NCI-H1048 (cell line): ENCODE measurements around the gene EXOSC9.

ENCODE experiments used
- DNase-seq: peaks from one replicate; lab custom pipeline; 2025; lab: John Stamatoyannopoulos, UW

The EXOSC9 gene

GRCh38 chr4:121824171-121824527, 23.0 kb downstream of the EXOSC9 start:
- no peak for DNase-seq

GRCh38 chr4:121824950-121825349, 23.8 kb downstream of the EXOSC9 start:
- DNase-seq, result no peak

GRCh38 chr4:121827853-121828252, 26.7 kb downstream of the EXOSC9 start:
- DNase-seq, result no peak

GRCh38 chr4:121829511-121829910, 28.4 kb downstream of the EXOSC9 start:
- DNase-seq, result no peak

DNA sequence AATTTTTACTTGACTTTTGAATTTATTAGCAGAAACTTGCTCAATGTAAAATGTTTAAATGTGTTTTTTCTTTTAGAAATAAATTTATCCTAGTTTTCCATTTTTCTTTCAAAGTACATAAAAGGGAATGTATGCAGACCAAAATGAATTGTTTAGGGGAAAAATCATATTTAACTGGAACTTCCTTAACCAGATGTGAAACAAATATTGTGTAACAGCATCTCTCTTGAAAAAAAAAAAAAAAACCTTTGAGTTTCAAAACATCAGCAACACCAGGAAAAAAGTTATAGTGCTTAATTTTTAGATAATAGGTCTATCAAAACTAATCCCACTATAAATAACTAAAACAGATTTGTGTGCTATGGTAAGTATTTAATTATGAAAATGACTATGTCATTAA, 37.0 kb downstream of the EXOSC9 start:
- DNase-seq, result no peak

- no peak for DNase-seq
Observed at GRCh38 chr4:121842862-121843261, 41.7 kb downstream of the EXOSC9 start.

GRCh38 chr4:121846662-121847061, 45.5 kb downstream of the EXOSC9 start:
- no peak for DNase-seq

GRCh38 chr4:121851354-121851753, 50.2 kb downstream of the EXOSC9 start:
- DNase-seq, result no peak

- no peak for DNase-seq
Observed at GRCh38 chr4:121860121-121860520, 59.0 kb downstream of the EXOSC9 start.

DNA sequence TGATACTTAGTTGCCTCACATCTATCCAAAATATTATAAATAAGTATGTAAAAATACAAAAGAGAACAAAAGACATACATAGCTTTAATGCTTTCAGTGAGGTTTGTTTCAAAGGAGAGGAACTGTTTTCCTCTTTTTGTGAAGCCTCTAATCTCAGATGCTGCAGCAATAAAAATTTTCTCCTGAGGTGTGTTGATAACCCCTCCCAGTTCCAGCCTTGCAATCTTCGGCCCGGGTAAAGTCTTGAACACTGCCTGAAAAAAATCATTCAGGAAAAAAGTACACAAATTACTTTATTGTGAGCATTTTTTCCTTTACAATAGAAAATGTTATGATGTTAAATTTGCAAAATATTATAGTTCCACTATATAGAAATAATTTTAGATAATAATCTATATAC, 60.3 kb downstream of the EXOSC9 start:
- DNase-seq, result no peak

DNA sequence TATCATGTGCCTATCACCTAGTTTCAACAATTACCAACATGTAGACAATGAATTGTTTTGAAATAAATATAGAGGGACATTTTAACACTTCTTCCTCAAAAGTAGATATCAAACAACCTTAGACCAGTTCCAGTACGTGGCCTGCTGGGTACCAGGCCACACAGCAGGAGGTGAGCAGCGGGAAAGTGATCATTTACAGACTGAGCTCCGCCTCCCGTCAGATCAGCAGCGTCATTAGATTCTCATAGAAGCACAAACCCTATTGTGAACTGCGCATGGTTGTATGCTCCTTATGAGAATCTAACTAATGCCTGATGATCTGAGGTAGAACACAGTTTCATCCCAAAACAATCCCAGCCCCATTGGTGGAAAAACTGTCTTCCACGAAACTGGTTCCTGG, 62.7 kb downstream of the EXOSC9 start:
- DNase-seq, result no peak
